Thymus (tissue), 11 donors: ENCODE data around the gene NONO. TPM values are rescaled to one million over a fixed set of nuclear protein-coding genes. Genes with fewer than 3 reads are reported as not detected.
"Not testable (repeated sequence)": the region's sequence is repeated elsewhere in the genome, so short reads cannot be mapped to it uniquely, and the experiment has no call there.

ENCODE experiments used
- DNase-seq, 9 donors: peaks; one replicate each; pipeline ENCODE4 v3.0.0-alpha.2; 2013; ENCODE audit warnings: low spot score in 9 of 9, low read depth in 6 of 9, missing footprints in 1 of 9
- H3K27ac ChIP-seq, 2 donors: one replicate each; pipeline ENCODE4 v1.5.1; 2013; ENCODE audit warnings: control low read depth in 1 of 2, low read depth in 1 of 2, low read length in 1 of 2, mild to moderate bottlenecking in 1 of 2, moderate library complexity in 1 of 2
- H3K27me3 ChIP-seq, 2 donors: one replicate each; pipeline ENCODE4 v1.5.1; 2013; ENCODE audit warnings: low read length in 1 of 2; ENCODE audit not compliant: control insufficient read depth in 2 of 2, insufficient read depth in 1 of 2
- H3K36me3 ChIP-seq, 2 donors: one replicate each; pipeline ENCODE4 v1.5.1; 2013; ENCODE audit warnings: low read length in 1 of 2, mild to moderate bottlenecking in 1 of 2, moderate library complexity in 1 of 2; ENCODE audit not compliant: control insufficient read depth in 2 of 2, insufficient read depth in 2 of 2
- H3K4me1 ChIP-seq, 2 donors: one replicate each; pipeline ENCODE4 v1.5.1; 2013; ENCODE audit warnings: low read length in 2 of 2; ENCODE audit not compliant: control insufficient read depth in 2 of 2, insufficient read depth in 2 of 2
- H3K4me3 ChIP-seq, 2 donors: one replicate each; pipeline ENCODE4 v1.5.1; 2013; ENCODE audit warnings: low read length in 2 of 2, control low read depth in 1 of 2, mild to moderate bottlenecking in 1 of 2
- H3K9me3 ChIP-seq, 2 donors: one replicate each; pipeline ENCODE4 v1.5.1; 2013; ENCODE audit warnings: low read length in 1 of 2, mild to moderate bottlenecking in 1 of 2; ENCODE audit not compliant: control insufficient read depth in 2 of 2, insufficient read depth in 1 of 2
- WGBS: extraction: QIAGEN DNeasy Blood & Tissue Kit; methylation state at CpG from one replicate; pipeline ENCODE4 v1.1.7; 2013; 5-methylcytosine and 5-hydroxymethylcytosine counted together
- polyA plus RNA-seq: library from polyadenylated mRNA; stranded (reverse); fragments of 200-250 nt; gene quantifications from one replicate; pipeline ENCODE4 v1.2.3, GENCODE V29; 2013
- total RNA-seq: library from RNA; stranded (reverse); fragments of 120-200 nt; gene quantifications from one replicate; pipeline ENCODE4 v1.2.4, GENCODE V29; 2013
- donor health status: healthy.

The NONO gene
- total and polyA plus RNA-seq, 2 donors: 170 to 483 TPM

DNA sequence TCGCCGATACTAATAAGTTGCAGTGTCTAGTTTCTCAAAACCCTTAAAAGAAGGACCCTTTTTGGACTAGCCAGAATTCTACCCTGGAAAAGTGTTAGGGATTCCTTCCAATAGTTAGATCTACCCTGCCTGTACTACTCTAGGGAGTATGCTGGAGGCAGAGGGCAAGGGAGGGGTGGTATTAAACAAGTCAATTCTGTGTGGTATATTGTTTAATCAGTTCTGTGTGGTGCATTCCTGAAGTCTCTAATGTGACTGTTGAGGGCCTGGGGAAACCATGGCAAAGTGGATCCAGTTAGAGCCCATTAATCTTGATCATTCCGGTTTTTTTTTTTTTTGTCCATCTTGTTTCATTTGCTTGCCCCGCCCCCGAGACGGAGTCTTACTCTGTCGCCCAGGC lies 16.6 kb downstream of the NONO start:
- 97% methylated on average over 7 of the region's 7 CpGs for WGBS
- H3K4me1 ChIP-seq, H3K4me3 ChIP-seq, H3K27me3 ChIP-seq, H3K9me3 ChIP-seq, H3K27ac ChIP-seq, DNase-seq: not testable (repeated sequence)
- H3K36me3 ChIP-seq: peaks cover 27 to 84% of the 10 kb centered on the region in 2 donors

DNA sequence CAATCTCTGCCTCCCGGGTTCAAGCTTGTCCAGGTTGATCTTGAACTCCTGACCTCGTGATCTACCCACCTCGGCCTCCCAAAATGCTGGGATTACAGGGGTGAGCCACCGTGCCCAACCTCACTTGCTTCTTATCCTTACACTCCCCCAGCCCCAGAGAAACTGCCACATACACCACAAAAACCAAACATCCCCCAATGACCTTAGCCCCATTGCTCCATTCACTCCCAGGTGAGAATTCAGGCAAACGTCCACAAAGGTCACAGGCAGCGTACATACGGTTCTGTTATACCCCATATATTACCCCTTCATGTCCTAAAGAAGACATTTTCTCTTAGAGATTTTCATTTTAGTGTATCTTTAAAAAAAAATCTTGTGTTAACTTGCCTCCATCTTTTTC lies 17.1 kb downstream of the NONO start:
- not testable (repeated sequence) for H3K27ac ChIP-seq, H3K9me3 ChIP-seq, H3K4me1 ChIP-seq, H3K27me3 ChIP-seq, H3K4me3 ChIP-seq, DNase-seq
- H3K36me3 ChIP-seq: peaks cover 27 to 83% of the 10 kb centered on the region in 2 donors
- WGBS: 95% methylated on average over 7 of the region's 7 CpGs

DNA sequence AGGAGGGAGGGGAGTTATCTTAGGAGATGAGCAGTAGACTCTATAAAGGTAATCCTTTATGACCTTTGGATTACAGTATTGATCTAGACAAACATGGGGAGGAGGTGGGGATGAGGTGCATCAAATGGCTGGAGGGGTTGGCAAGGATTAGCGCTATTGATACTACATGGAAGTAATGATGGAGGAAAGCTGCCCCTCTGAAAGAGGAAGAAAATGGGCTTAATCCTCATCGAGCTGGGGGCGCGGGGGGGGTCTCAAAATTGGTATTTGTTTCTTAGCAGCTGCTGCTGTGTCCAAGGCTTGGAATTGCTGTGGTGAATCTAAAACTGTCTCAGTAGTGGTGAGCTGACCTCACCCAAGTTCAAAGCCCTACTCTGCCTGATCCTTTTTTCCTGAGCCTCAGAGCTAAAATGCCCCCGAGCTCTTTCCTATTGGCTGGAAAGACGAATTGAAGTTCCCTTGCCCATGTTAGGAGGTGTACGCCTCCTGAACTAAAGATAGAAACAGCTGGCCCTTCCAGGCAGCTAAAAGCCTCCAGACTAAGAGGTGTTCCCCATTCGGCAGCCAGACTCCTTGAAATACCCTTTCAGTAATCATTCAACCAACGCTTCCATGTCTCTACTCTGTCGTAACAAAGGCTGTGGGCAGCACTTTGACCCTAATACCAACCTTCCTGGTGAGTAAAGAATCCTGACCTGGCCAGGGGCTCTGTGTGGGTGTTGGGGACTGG lies 17.9 kb downstream of the NONO start, which contains the start of gene ITGB1BP2:
ITGB1BP2 (plus strand) TSS at position 556 of the 730 bp plus-strand sequence; CDS start at position 613, 57 bp downstream.
- H3K36me3 ChIP-seq: peaks cover 23 to 75% of the 10 kb centered on the region in 2 donors
- H3K27ac ChIP-seq: no peak within 1 kb of the TSS
- no peak for DNase-seq
- H3K9me3 ChIP-seq: no peaks in the 10 kb centered on the region
- no peaks in the 10 kb centered on the region for H3K27me3 ChIP-seq
- WGBS: 91% methylated on average over 10 of the region's 10 CpGs
- H3K4me3 ChIP-seq: no peak within 1 kb of the TSS
- no peaks in the 10 kb centered on the region for H3K4me1 ChIP-seq

DNA sequence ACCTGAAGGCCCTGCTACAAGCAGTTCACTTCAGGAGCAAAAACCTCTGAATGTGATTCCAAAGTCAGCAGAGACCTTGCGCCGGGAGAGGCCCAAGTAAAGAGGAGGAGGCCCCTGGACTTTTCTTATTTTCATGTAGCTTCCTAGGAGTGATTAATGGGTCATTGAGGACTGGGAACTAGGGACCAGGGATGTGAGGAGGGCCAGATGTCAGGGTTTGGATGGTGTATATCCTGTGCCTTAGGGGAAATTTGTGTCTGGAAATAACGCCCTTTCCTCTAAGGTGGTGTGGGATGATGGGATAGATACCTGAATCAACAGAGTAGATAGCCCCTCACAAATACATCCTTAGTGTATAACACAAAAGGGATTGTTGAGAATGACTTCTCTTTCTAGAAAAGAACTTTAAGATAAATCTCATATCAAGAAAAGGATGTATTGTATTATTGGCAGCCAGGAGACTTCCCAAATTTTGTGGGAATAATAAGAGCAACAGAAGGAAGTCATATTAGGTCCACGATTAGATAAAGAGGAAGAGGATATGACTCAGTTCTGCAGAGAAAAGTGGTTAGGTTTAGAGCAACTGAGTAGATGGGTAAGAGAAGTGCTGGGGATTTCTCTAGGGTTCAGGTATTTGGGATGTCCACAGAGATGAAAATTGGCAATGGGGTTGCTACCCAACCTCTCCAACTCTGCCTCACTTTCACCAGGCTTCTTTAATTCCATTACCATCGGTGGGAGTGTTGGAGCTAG lies 19.2 kb downstream of the NONO start:
- DNase-seq: no peak
- WGBS: 83% methylated on average over 5 of the region's 5 CpGs
- H3K4me3 ChIP-seq: no peak overlapping the region
- no peaks in the 10 kb centered on the region for H3K9me3 ChIP-seq
- no peak overlapping the region for H3K27ac ChIP-seq
- H3K4me1 ChIP-seq: no peaks in the 10 kb centered on the region
- H3K27me3 ChIP-seq: no peaks in the 10 kb centered on the region
- peaks cover 14 to 62% of the 10 kb centered on the region in 2 donors for H3K36me3 ChIP-seq

DNA sequence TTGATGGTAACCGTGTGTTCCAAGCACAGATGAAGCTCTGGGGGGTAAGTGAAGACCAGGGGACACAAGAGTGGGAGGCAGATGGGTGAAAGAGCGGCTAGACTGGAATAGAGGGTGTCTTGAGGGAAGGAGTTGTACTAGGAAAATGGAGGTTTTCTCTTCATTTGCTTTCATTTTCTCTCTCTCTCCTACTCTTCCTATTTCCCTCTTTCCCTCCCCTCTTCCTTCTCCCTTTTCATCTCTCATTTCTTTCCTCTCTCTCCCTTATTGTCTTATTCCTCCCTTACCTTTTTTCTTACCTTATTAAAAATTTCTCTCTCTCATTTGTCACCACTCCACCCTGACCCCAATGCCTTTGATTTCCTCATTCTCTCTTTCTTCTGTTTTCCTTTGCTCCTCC lies 21.1 kb downstream of the NONO start:
- Histone ChIP-seq H3K9me3 (no peaks in the 10 kb centered on the region), H3K27me3 (no peaks in the 10 kb centered on the region), H3K4me3 (no peak overlapping the region), H3K4me1 (no peaks in the 10 kb centered on the region), H3K27ac (no peak overlapping the region), H3K36me3 (peaks cover 5 to 44% of the 10 kb centered on the region in 2 donors)
- 100% methylated on average over 2 of the region's 2 CpGs for WGBS
- DNase-seq: no peak

DNA sequence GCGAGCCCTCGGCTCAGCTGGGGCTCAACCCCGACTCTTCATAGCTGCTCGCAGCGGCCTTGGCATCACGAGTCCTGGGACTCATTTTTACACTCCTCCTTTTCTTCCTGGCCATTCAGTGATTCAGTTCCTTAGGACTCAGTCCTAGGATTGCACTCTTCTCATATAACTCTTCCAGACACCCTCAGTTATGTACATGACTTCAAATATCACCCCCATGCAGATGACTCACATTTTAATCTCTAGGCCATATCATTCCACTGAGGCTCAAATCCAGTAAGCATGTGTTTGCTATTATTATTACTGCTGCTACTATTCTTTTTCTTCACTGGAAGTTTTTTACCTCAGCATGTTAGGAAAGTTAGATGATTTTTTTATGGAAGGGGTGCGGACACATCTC lies 32.5 kb downstream of the NONO start:
- H3K36me3 ChIP-seq: no peaks in the 10 kb centered on the region
- H3K9me3 ChIP-seq: no peaks in the 10 kb centered on the region
- H3K4me1 ChIP-seq: no peaks in the 10 kb centered on the region
- DNase-seq: no peak
- 96% methylated on average over 7 of the region's 7 CpGs for WGBS
- H3K27ac ChIP-seq: no peak overlapping the region
- no peaks in the 10 kb centered on the region for H3K27me3 ChIP-seq
- no peak overlapping the region for H3K4me3 ChIP-seq

DNA sequence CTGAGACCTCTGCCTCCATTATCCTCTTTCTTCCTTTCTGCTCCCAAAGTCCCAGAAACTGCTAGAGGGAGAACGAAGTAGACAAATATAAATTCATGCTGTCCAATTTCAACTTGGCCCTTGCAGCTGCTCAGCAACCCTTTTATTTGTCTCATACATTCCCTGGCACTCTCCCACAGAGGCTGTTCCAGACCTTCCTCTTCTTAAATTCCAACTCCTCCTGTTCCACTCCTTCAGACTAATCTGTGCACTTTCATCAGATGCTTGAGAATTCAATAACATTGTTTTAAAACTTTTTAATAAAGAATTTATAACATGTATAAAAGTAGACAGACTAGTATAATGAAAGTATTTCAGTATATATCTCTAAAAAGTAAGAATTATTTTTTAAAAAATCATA lies 33.5 kb downstream of the NONO start:
- H3K36me3 ChIP-seq, DNase-seq, H3K27ac ChIP-seq, H3K27me3 ChIP-seq, H3K4me3 ChIP-seq, H3K9me3 ChIP-seq, H3K4me1 ChIP-seq: not testable (repeated sequence)
- WGBS: no CpG with 5 or more reads among the region's 1 CpG

DNA sequence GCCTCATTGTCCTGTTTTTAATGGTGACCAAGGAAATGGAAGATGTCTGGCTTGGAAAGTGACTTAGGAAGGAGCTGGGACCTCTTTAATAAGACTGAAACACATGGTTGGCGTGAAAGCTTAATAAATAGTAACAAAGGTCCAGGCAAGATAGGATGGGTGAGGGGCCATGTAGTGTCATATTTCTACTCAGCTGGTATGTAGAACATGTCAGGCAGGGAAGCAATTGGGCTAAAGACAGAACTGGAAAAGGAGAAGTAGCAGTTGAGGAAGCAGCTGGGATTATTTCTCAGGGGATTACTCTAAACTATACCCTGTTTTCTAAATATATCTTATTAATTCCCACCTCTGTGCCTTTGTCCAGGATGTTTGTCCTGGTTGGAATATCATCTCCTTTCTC lies 36.7 kb downstream of the NONO start:
- Histone ChIP-seq H3K4me1 (no peaks in the 10 kb centered on the region), H3K27ac (no peak overlapping the region), H3K36me3 (no peaks in the 10 kb centered on the region), H3K27me3 (no peaks in the 10 kb centered on the region), H3K9me3 (no peaks in the 10 kb centered on the region), H3K4me3 (no peak overlapping the region)
- 89% methylated on average over 1 of the region's 1 CpG for WGBS
- DNase-seq: no peak

DNA sequence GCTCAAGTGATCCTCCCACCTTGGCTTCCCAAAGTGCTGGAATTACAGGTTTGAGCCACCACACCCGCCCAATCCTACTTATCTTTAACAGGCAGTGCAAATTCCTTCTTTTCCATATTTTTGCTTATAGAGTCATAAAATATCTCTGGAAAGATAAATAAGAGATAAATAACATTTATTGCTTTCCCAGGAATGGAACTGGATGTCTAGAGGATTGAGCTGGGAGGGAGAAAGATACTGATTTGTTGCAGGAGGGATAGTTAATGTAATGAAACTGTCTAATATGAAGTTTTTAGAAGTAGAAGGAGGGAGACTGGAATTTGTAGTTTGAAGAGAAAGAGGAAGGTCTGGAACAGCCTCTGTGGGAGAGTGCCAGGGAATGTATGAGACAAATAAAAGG lies 38.3 kb downstream of the NONO start:
- Histone ChIP-seq H3K4me3 (no peak overlapping the region), H3K27me3 (no peaks in the 10 kb centered on the region), H3K36me3 (no peaks in the 10 kb centered on the region), H3K4me1 (no peaks in the 10 kb centered on the region), H3K27ac (no peak overlapping the region), H3K9me3 (peaks cover 0 to 5% of the 10 kb centered on the region in 2 donors)
- WGBS: 98% methylated on average over 1 of the region's 1 CpG
- no peak for DNase-seq
